ENCODE data around the gene MAPKAPK3.

Gene MAPKAPK3

DNA sequence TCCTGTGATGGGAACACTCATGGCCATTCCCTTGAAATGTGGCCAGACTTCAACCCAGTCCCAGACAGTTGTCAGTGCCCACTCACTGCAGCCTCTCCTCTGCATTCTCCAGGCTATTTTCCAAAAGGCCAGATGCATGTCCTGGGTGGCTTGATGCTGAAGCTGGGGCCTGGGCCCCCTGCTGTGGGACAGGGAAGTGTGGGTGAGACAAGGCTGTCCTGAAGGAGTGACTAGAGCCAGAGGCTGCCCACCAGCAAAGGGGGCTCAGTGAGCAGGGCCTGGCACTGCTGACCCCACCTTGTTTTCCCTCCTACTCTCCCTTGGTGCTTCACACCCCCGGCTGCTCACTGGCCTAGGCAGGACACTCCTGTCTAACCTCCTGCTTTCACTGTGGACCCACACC lies 17.2 kb upstream of the MAPKAPK3 start:
- Histone ChIP-seq H3K27me3 (replicated peaks; ENCODE audit: control insufficient read depth, insufficient read depth, low read length) (no peaks in the 10 kb centered on the region), H3K4me3 (replicated peaks; ENCODE audit: low read depth, low read length) (no peak overlapping the region), H3K36me3 (ENCODE audit: control insufficient read depth, insufficient read depth, low read length) (no peaks in the 10 kb centered on the region)
- TF ChIP-seq, protein P1, sequence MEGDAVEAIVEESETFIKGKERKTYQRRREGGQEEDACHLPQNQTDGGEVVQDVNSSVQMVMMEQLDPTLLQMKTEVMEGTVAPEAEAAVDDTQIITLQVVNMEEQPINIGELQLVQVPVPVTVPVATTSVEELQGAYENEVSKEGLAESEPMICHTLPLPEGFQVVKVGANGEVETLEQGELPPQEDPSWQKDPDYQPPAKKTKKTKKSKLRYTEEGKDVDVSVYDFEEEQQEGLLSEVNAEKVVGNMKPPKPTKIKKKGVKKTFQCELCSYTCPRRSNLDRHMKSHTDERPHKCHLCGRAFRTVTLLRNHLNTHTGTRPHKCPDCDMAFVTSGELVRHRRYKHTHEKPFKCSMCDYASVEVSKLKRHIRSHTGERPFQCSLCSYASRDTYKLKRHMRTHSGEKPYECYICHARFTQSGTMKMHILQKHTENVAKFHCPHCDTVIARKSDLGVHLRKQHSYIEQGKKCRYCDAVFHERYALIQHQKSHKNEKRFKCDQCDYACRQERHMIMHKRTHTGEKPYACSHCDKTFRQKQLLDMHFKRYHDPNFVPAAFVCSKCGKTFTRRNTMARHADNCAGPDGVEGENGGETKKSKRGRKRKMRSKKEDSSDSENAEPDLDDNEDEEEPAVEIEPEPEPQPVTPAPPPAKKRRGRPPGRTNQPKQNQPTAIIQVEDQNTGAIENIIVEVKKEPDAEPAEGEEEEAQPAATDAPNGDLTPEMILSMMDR (IDR thresholded peaks at IDR 0.05; ENCODE audit: insufficient read depth, low read length, poor library complexity, severe bottlenecking): no peak
- DNase-seq (ENCODE audit: extremely low read depth, insufficient read length): no peak

GRCh38 chr3:50600141-50600753 lies 16.7 kb upstream of the MAPKAPK3 start:
- DNase-seq (ENCODE audit: extremely low read depth, insufficient read length): no peak
- TF ChIP-seq, protein P1 (IDR thresholded peaks at IDR 0.05; ENCODE audit: insufficient read depth, low read length, poor library complexity, severe bottlenecking): no peak
- H3K36me3 ChIP-seq (ENCODE audit: control insufficient read depth, insufficient read depth, low read length): no peaks in the 10 kb centered on the region
- H3K27me3 ChIP-seq (replicated peaks; ENCODE audit: control insufficient read depth, insufficient read depth, low read length): no peaks in the 10 kb centered on the region
- H3K4me3 ChIP-seq (replicated peaks; ENCODE audit: low read depth, low read length): no peak overlapping the region

DNA sequence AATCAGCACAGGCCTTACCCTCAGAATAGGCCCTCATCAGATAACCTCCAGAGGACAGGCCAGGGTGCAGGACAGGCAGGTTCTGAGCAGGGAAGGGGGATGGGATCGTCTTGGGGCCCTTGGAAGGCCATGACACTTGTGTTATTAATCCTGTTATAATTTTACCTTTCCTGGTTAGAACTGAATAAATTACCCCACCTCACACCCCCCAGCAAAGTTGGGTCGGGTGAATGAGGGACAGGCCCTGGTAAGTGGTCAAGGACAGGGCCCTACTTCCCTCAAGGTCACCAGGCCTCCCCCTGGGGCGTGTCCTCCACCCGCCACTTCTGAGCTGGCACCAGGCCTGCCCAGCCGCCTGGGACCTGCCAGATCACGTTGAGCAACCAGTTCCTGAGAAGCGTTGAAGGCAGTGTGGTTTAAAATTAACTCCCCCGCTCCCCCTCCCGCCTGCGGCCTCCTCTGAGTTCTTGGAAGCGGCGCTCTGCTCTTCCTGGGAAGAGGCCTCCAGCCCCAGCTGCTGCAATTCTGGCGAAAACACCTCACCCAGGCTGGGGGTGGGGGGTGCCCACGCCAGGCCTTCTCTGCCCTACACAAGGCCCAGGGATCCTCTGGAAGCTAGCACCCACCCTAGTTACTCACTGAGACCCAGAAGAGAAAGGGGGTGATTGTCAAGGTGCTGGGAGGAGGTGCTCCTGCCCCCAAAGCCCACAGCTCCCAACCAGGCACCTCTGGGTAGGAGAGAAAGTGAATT lies 15.9 kb upstream of the MAPKAPK3 start:
- Histone ChIP-seq H3K27me3 (replicated peaks; ENCODE audit: control insufficient read depth, insufficient read depth, low read length) (no peaks in the 10 kb centered on the region), H3K4me3 (replicated peaks; ENCODE audit: low read depth, low read length) (no peak overlapping the region), H3K36me3 (ENCODE audit: control insufficient read depth, insufficient read depth, low read length) (no peaks in the 10 kb centered on the region)
- DNase-seq (ENCODE audit: extremely low read depth, insufficient read length): peak; percentile 46
- TF ChIP-seq, protein P1 (IDR thresholded peaks at IDR 0.05; ENCODE audit: insufficient read depth, low read length, poor library complexity, severe bottlenecking): no peak

DNA sequence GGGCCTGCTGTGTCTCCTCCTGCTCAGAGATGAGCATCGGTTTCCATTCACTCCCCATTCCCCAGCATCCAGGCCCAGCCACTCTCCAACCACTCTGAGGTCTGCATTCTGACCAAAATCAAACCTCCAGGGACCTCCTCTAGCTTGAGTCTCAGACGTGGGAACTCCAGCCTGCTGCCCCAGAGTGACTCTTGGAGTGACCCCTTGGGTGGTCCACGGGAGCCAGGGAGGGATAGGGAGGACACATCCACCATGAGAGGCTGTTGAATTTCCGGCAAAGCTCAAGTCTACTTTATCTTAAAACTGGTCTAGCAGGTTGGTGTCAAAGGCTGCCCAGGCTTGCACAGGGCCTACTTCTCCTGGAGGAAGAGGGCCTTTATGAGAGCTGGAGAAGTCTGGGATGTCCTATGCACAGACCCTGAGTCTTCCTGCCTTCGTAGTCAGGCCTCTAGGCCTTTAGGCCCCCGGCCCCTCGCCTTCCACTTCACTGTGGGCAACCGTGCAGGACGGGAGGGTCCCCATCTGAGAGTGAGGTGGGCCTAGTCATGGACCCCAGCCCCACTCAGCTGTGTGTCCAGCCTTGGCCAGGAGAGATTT lies 14.3 kb upstream of the MAPKAPK3 start:
- DNase-seq (ENCODE audit: extremely low read depth, insufficient read length): no peak
- Histone ChIP-seq H3K36me3 (ENCODE audit: control insufficient read depth, insufficient read depth, low read length) (peaks cover 2% of the 10 kb centered on the region; the same call in 1 of the 2 replicates), H3K27me3 (replicated peaks; ENCODE audit: control insufficient read depth, insufficient read depth, low read length) (no peaks in the 10 kb centered on the region), H3K4me3 (replicated peaks; ENCODE audit: low read depth, low read length) (no peak overlapping the region)
- TF ChIP-seq, protein P1 (IDR thresholded peaks at IDR 0.05; ENCODE audit: insufficient read depth, low read length, poor library complexity, severe bottlenecking): no peak

DNA sequence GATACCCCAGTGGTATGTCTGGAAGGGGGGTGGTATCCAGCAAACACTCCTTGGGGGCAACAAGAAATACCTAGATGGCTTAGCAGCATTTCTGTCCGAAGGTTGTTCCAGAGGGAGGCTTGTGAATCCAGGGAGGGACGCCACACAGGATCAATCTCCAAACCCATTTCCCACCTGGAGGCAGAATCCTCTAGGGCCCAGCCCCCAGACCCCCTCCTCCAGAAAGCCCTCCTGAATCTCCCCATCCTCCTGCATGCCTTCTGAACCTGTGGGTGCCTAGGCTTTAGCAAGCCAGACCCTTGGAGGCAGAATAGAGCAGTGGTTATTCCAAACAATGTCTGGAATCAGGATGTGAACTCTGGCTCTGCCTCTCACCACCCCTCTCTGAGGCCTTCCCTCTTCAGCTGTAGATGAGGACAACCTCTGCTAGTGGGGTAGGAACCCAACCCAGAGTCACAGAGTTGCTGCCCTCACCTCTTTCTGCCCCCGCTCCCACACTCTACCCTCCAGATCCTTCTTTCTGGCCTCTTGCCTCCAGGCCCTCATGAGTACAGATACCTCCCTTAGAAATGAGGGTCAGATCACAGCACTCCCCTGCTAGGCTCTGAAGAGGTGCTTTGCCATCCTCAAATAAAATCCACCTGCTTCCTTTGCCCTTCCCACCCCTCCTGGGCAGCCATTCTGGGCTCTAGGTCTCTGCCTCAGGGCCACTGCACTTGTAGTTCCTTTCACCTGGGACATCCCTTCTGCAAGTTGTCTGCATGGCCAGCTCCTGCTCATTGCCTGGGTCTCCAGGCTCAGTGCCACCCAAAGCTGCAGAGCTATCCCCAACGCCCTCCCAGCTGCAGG lies 13.5 kb upstream of the MAPKAPK3 start:
- peaks cover 2% of the 10 kb centered on the region; the same call in 1 of the 2 replicates for H3K36me3 ChIP-seq (ENCODE audit: control insufficient read depth, insufficient read depth, low read length)
- no peak for DNase-seq (ENCODE audit: extremely low read depth, insufficient read length)
- TF ChIP-seq, protein P1 (IDR thresholded peaks at IDR 0.05; ENCODE audit: insufficient read depth, low read length, poor library complexity, severe bottlenecking): no peak
- H3K4me3 ChIP-seq (replicated peaks; ENCODE audit: low read depth, low read length): no peak overlapping the region
- H3K27me3 ChIP-seq (replicated peaks; ENCODE audit: control insufficient read depth, insufficient read depth, low read length): no peaks in the 10 kb centered on the region
